NCI-H2029 treated with DMSO at 0.1 percent for 48 hours (cell line): ENCODE results near the gene XRN2.
"Not testable (repeated sequence)": the region's sequence is repeated elsewhere in the genome, so short reads cannot be mapped to it uniquely, and the experiment has no call there.

Experiments
- DNase-seq: peaks from one replicate; lab custom pipeline; 2025; lab: John Stamatoyannopoulos, UW

Gene XRN2

DNA sequence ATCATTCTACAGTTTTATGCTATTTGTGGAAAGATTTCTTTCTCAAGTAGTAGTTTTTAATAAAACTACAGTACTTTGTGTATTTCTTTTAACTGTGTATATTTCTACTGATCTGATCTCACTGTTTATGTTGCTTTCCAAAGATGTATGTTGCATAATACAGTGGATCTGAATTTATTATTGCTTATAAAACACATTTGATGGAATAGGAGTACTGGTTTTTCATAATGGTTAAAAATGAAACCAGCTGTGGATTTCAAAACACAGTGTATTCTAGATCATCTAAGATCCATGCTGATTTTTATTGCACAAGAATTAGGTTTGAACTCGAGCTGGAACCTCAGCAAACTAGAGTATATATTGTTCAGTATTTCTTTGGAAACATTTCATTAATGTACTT, 86.2 kb downstream of the XRN2 start:
- DNase-seq, result no peak

DNA sequence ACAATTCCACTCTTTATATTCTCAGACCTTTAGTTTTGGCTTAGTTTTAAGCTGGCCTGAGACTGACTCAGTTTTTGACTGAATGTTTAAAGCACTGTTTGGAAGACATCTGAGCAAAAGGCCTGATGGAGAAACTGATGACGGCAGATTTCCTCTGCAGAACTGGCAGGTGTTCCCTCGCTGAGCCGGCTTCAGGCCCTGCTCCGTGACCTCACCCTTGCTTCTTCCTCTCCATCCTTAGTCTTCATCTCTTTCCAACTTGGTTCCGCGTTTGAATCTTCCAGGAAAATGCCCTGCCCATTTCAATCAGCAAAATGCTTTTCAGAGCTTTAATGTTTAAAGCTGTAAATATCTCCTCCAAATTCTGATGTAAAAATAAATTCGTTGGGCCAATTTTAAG, 87.6 kb downstream of the XRN2 start:
- DNase-seq, result no peak

DNA sequence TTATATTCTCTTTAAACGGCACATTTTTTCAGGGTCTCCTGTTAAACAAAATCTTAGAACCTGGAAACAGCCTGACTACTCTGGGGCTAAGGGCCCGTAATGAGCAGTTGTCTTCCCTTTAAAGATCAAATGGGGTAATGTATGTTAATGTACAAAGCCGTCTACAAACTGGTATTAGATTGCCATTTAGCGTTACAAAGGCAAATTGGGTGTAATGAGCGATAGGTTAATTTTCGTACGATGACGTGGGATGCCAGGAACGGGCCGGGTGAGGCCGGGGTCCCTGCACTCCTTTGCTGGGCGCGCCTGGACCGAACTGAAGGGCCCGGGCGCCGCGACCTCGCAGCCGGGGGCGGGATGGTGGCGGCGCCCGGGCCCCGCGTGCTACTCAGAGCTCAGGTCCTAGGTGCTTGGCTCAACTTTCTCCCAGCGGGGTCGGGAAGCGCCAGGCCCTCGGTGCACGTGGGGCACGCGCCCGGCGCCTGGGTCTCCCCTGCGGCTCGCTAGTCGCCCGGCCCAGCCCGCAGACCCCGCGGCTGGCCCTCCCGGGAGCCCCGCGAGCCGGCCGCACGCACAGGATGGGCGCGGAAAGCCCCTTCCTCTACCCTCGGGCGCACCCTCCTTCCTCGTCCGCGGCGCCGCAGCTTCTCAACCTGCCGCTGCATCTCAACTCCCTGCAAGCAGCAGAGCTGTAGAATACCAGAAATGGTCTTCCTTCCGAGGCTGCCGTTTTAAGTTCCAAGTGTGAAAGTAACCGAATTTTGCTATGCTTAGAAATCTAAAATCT, 88.2 kb downstream of the XRN2 start:
- DNase-seq, result no peak

DNA sequence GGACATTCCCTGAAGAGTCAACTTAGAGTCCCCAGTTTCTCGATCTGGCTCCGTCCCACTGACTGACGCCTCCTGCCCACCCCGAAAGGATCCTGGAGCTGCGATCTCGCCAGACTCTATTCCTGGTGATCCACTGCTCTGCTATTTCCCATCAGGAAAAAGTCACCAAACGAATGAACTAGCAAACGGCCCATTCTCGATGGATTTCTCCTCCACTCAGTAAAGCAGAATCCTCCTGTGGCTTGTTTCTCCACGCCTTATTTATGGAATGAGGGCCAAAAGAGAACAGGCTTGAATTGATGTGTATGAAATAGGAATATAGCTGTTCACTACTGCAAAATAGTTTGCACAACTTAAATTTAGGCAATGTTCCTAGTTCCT, 88.8 kb downstream of the XRN2 start:
- no peak for DNase-seq

DNA sequence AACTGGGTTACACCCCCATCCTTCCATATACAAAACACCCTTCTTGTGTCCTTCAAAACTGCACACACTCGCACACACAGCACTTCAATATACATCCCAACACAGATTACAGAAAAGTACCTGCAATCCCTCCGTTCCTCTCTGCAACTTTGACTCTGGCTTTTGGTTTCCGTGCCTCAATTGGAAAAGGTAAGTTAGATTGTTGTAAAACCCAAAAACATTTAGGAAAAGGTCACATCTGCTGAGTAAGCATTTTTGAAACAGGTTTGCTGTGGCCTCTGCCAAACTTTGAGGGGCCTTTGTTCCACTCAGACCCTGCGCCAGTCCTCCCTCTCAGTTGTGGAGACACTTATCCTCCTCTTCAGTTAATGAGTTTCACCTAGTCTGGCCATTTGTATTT, 90.0 kb downstream of the XRN2 start:
- DNase-seq, result peak; percentile 43

DNA sequence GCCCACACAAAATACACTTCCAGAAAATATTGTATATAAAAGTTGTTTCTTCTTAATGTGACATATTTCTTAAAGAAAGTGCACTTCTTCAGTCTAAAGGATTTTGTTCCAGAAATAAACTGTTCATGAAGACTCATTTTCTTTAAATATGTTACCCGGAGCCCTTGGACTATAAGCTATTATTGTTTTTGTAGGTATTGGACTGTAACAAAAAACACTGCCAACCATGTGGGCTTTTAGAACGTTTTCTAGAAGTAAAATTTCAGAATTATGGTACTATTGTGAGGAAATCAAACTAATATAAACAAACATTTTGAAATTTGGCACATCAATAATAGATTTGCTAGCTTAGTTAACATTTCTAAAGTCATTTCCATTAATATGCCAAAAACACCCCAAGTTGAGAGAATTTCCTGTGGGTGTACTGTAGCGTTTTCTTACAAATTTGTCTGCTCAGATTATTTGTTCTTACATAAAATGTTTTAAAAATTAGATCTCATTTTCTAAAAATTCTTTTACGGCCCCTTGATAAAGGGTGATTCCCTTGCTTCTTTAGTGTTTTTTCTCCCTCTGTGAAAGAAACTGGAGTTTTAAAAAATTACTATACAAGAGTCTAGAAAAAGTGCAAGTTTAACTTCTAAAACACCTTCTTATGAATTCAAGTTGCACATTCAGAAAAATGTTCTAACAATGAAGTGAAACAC, 90.8 kb downstream of the XRN2 start:
- no peak for DNase-seq

DNA sequence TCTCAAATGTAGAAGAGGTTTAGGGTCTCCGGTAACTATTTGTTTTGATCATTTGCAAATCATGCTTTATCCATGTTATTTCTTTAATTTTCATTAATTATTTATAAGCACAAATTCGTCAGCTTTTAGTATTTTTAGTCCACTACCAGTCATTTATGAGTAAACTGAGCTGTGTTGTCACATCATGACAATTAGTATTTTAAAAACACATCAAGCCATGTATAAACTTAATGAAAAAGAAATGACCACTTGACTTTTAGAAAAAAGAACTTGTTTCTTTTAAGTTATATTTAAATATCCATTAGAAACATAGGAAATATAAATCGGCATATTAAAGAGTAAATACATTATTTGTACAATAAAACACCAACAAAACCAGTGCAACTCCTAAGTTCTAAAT, 91.4 kb downstream of the XRN2 start:
- no peak for DNase-seq

DNA sequence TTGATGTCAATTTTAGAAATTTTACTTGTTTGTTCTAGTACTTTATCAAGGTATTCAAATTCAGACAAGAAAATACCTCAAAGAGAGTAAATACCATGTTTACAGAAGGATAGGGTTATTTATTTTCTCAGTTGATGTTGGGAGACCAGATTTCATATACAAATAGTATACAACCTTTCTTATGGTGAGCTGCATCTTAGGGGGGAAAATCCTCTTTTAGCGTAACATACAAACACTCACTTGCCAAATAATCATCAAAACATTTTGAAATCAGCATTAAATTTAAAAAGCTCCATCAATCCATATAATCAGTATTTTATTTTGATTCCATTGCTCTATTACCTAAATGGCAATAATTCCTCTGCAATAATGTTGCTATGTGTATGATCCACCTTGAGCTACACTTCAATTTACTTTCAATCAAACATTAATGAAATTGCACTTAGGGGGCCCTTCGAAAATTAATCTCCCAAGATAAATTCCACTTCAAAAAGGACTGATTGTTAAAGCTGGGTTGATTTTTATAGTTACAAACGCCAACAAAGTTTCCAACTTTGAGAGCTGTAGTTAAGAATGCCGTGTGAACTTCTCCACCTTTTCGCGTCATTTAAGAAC, 92.0 kb downstream of the XRN2 start:
- no peak for DNase-seq

DNA sequence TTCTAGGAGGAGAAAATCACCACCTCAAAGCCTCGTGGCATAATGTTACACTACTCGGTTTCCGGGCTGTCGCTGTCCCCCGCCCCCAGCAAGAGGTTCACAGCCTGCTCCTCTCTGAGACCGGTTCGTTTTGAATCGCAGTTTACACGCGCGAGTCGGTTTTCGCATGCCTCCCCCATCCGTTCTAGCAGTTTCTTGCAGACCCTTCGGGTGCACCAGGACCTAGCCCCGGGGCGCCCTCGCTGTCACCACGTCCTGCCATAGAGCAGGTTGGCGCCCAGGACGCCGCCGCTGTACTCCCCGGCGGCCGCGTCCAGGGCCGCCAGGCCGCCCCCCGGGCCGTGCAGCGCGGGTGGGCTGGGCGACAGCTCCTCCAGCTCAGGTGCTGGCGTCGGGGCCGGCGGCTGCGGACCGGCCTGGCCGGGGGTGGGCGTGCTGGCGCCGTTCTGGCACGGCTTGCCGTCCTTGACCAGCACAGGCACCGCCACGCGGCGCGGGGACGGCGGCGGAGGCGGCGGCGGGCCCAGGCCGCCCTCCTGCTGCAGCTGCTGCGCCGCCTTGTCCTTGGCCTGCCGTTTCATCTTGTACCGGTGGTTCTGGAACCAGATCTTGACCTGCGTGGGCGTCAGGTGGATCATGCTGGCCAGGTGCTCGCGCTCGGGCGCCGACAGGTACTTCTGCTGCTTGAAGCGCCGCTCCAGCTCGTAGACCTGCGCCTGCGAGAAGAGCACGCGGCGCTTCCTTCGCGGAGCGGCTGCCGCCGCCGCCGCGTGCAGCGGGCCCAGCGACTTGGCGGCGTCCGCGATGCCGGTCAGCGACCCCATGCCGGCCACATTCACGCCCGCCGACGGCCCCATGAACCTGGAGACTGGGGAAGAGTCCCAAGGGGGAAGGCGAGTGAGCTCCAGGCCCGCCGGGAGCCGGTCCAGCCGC, 92.8 kb downstream of the XRN2 start:
- DNase-seq, result peak; percentile 48

DNA sequence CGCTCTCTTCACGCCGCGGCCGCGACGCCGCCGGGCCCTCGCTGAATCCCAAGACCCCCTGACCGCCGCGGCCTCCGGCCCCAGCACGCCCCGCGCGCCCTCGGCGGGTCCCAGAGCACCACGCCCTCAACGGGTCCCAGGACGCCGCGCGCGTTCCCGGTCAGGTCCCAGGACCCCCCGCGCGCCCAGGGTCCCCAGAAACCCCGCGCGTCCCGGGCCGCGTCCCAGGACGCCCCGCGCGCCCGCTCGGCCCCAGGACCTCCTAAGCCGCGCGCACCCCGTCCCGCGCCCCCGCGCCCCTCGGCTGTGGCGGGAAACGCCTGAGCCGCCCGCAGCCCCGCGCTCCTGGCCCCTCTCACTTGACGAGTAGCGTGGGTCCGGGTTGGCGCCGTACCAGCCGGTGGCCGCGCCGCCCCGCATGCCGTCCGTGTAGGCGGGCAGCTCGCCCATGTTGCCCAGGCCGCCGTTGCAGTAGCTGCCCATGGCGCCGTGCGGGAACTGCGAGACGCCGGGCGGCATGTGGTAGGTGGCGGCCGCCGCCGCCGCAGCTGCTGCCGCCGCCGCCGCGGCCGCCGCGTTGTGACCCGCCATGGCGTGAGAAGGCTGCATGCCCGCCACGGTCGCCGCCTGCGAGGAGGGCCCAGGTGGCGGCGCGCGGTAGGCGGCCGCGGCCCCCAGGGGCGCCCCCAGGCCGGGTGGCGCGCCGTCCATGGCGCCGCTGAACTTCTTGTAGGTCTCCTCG, 93.6 kb downstream of the XRN2 start:
- peak; percentile 15 for DNase-seq

DNA sequence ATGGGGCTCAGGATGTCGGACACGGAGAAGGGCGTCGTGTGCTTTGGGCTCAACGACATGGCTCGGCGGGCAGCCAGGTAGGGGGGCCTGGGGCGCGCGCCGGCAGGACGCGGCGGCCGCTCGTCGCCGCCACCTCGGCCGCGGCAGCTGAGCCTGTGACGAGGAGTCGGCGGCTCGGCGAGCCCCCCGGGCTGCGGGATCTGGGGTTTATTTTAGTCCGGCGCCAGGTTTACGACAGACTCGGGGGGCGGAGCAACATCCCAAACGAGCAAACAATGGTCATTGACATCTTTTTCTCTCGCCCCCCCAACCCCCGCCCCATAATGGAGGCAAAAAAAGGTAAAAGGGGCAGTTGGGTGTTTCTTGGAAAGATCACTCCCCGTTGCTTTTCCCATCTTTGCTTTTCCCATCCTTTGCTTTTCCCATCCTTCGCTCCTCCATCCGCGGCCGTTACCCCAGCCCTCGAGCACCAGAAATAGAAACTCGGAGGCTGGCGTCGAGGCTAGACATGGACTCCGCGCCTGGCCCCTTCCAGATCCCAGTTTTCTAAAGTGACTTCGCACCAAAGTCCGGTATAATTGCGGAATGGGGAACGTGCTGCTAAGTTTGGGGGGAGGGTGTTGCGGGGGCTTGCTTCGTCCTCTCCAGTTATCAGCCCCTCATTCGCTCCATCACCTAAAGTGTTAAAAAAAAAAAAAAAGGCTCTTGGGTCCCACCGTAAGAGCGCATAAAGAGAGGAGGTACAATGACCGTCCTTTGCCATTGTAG, 94.4 kb downstream of the XRN2 start, which contains the start of gene NKX2-4:
TSS of gene NKX2-4 (minus strand) at position 186 of the 768 bp plus-strand sequence. CDS start at position 59, 127 bp downstream.
- no peak for DNase-seq

DNA sequence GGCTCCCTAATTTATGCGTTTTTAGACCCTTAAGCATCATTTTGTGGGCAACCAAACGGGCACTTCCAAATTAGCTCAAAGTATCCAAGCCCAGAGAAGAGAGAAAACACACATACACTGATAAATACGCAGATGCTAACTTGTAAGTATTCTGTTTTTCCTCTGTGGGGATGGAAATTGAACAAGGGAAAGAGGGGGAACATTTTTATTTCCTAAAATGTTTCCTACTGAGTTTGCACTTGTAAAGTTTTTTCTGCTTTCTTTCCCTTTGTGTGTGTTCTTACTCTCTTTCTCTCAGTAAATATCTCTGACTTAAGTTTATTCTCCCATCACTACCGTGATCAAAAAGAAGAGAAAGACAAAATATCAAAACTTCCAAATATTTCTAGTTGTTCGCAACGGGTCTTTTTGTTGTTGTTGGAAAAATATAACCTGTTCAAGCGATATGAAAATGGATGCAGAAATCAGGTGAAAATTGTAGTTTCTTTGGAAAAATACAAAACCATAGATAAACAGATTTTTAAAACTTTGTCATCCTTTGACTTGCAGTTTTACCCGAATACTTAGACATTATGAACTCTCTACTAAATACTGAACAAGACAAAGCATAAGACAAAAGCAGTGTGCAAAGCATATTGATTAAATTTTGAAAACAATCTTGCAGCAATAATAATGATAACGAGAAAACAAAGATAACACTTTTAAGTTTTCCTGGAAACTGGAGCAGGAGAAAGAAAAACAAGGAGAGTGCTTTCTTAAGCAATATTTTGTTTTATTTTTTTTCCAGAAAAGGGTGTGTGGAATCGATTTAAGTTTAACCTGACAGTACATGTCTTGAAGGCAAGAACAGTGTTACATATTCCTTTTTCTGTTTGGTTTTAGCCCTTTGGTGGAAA, 95.2 kb downstream of the XRN2 start:
- no peak for DNase-seq

DNA sequence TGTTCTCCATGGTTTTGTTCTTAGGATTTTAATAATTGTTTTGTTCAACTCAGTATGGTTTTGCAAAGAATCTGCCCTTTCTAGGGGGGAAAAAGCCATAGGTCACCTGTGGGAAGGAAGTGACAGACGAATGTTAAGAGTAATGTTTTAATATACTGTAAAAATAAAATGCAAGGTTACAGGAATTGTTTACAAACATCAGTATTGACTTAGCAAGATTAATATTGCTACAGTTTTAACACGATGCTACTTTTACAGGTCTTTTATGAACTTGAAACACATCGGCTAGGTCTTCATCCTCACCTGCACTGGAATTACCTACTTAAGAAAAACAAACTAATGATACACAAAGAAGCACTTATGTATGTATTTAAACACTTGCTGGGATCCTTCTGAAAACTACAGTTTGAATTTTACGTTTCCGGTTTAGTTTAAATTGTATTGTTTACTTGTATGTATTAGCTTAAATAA, 95.9 kb downstream of the XRN2 start:
- no peak for DNase-seq

DNA sequence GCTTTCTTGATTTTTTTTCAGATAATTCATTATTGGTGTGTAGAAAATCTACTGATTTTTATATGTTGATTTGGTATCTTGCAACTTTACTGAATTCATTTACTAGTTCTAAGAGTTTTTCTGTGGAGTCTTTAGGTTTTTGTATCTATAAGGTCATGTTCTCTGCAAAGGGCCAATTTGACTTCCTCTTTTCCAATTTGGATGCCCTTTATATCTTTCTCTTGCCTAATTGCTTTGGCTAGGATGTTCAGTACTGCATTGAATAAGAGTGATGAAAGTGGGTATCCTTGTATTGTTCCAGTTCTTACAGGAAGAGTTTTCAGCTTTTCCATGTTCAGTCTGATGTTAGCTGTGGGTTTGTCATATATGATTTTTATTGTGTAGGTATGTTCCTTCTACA, 108.6 kb downstream of the XRN2 start:
- no peak for DNase-seq

DNA sequence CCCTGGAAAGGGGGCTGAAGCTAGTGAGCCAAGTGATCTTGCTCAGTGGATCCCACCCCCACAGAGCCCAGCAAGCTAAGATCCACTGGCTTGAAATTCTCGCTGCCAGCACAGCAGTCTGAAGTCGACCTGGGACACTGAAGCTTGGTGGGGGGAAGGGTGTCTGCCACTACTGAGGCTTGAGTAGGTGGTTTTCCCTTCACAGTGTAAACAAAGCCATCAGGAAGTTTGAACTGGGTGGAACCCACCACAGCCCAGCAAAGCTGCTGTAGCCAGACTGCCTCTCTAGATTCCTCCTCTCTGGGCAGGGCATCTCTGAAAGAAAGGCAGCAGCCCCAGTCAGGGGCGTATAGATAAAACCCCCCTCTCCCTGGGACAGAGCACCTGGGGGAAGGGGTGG, 110.9 kb downstream of the XRN2 start:
- DNase-seq, result not testable (repeated sequence)

DNA sequence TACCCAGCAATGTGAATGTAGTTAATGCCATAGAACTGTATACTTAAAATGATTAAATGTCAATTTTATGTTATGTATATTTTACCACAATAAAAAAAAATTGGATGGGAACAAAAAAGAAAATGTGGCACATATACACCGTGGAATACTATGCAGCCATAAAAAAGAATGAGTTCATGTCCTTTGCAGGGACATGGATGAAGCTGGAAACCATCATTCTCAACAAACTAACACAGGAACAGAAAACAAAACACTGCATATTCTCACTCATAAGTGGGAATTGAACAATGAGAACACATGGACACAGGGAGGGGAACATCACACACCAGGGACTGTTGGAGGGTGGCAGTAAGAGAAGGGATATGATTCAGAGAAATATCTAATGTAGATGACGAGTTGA, 116.0 kb downstream of the XRN2 start:
- DNase-seq, result not testable (repeated sequence)

DNA sequence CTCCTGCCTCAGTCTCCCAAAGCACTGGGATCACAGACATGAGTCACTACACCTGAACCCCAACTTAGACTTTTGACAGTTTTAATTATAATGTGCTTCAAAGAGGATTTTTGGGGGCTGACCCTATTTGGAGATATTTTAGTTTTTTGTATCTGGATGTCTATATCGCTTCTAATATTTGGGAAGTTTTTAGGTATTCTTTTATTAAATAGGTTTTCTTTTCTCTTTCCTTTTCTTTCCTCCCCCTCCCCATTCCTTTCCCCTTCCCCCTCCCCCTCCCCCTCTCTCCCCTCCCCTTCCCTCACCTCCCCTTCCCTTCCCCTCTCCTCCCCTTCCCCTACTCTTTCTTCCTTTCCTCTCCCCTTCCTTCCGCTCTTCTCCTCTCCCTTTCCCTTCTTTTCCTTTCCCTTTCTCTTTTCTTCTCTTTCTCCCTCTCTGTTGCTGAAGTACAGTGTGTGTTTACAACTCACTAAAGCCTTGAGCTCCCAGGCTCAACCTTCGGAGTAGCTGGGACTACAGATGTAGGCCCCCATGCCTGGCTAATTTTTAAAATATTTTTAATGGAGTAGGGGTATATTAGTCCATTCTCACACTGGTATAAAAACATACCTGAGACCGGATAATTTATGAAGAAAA, 118.6 kb downstream of the XRN2 start:
- no peak for DNase-seq

DNA sequence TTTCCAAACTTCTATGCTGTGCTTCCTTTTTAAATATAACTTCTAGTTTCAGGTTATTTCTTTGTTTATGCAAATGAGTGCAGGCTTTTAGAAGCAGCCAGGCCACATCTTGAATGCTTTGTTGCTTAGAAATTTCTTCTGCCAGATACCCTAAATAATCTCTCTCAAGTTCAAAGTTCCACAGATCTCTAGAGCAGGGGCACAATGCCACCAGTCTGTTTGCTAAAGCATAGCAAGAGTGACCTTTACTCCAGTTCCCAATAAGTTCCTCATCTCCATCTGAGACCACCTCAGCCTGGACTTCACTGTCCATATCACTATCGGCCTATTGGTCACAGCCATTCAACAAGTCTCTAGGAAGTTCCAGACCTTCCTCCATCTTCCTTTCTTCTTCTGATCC, 120.6 kb downstream of the XRN2 start:
- not testable (repeated sequence) for DNase-seq

DNA sequence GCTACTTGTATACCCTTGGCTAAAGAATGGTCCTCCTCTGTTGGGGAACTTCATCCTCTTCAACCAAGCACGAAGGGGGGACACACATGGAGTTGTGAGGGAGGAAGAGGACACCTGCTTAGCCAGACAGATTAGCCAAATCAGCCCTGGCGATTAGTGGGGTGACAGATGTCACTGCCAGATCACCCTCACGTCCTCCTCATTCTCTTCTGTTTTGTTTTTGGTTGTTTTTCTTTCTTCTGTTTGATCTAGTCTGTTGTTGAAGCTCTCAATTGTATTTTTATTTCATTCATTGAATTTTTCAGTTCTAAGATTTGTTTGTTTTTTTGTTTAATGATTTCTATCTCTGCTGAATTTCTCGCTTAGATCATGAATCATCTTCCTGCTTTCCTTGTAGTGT, 121.7 kb downstream of the XRN2 start:
- DNase-seq, result no peak
